ENCODE results near the gene SMCHD1. TPM values are rescaled to one million over a fixed set of nuclear protein-coding genes. Genes with fewer than 3 reads are reported as not detected.

Gene SMCHD1
- total and polyA plus RNA-seq, 2 experiments from 2014 or later, result 13.0 to 63.9 TPM

Small RNA genes lying within 50 kb of the gene (small RNA-seq; reads per million reads assigned to genes)
- not detected for gene RF00019
- gene RNU6-340P, result not detected

Other genes with a start within 250 kb of the SMCHD1 start
- 9.9 and 16.0 TPM in 2 replicates for gene METTL4, start 84.2 kb upstream of the SMCHD1 start, total RNA-seq
- 7.4 and 7.6 TPM in 2 replicates for gene METTL4, start 84.2 kb upstream of the SMCHD1 start, polyA plus RNA-seq
- 5.6 and 6.5 TPM in 2 replicates for gene NDC80, start 84.2 kb upstream of the SMCHD1 start, total RNA-seq
- gene NDC80, start 84.2 kb upstream of the SMCHD1 start, polyA plus RNA-seq, result 3.9 and 5.6 TPM in 2 replicates
- gene EMILIN2, start 191.3 kb downstream of the SMCHD1 start, total RNA-seq, result 10.6 and 11.9 TPM in 2 replicates
- gene EMILIN2, start 191.3 kb downstream of the SMCHD1 start, polyA plus RNA-seq, result 16.8 and 21.6 TPM in 2 replicates

Measured in hepatocyte (in vitro differentiated cells).